HPDE6-E6E7 (cell line): ENCODE data around the gene ARSK.
"Not testable (repeated sequence)": the region's sequence is repeated elsewhere in the genome, so short reads cannot be mapped to it uniquely, and the experiment has no call there.

Source experiments
- DNase-seq: peaks from one replicate; pipeline ENCODE4 v3.0.0; 2011; ENCODE audit warnings: missing footprints; ENCODE audit errors: extremely low spot score

The ARSK gene

GRCh38 chr5:95620870-95621838, 66.3 kb downstream of the ARSK start:
- DNase-seq = no peak

- no peak for DNase-seq
Observed at GRCh38 chr5:95621839-95622629, 67.1 kb downstream of the ARSK start.

GRCh38 chr5:95623706-95624105, 68.8 kb downstream of the ARSK start:
- DNase-seq = no peak

GRCh38 chr5:95624368-95624767, 69.5 kb downstream of the ARSK start:
- DNase-seq = no peak

- no peak for DNase-seq
Observed at GRCh38 chr5:95626701-95627100, 71.8 kb downstream of the ARSK start.

- DNase-seq = no peak
Observed at GRCh38 chr5:95627971-95628810, 73.3 kb downstream of the ARSK start.

- no peak for DNase-seq
Observed at GRCh38 chr5:95628933-95629332, 74.0 kb downstream of the ARSK start.

- DNase-seq = no peak
Observed at GRCh38 chr5:95630394-95630917, 75.6 kb downstream of the ARSK start.

GRCh38 chr5:95631255-95631958, 76.5 kb downstream of the ARSK start:
- DNase-seq = no peak

GRCh38 chr5:95631991-95632675, 77.2 kb downstream of the ARSK start:
- no peak for DNase-seq

- DNase-seq = not testable (repeated sequence)
Observed at GRCh38 chr5:95632942-95633341, 78.0 kb downstream of the ARSK start.

GRCh38 chr5:95633671-95634070, 78.8 kb downstream of the ARSK start:
- DNase-seq = no peak

- no peak for DNase-seq
Observed at GRCh38 chr5:95634081-95634480, 79.2 kb downstream of the ARSK start.

- DNase-seq = no peak
Observed at GRCh38 chr5:95638632-95639031, 83.7 kb downstream of the ARSK start.

- DNase-seq = no peak
Observed at GRCh38 chr5:95641741-95642220, 86.9 kb downstream of the ARSK start.

- DNase-seq = no peak
Observed at GRCh38 chr5:95643152-95643551, 88.3 kb downstream of the ARSK start.

- no peak for DNase-seq
Observed at GRCh38 chr5:95644351-95645042, 89.6 kb downstream of the ARSK start.

- DNase-seq = not testable (repeated sequence)
Observed at GRCh38 chr5:95646226-95646568, 91.3 kb downstream of the ARSK start.

- peak; percentile 88 for DNase-seq
Observed at GRCh38 chr5:95646569-95647431, 91.9 kb downstream of the ARSK start, which contains the start of gene RFESD. TSS of gene RFESD (plus strand) at chr5:95646777. CDS start at chr5:95652272, 5,495 bp downstream.
